Midbrain (tissue), 1 donor: ENCODE results near the gene TCOF1.

Experiments
- DNase-seq: peaks from one replicate; lab custom pipeline; 2025; lab: John Stamatoyannopoulos, UW

The TCOF1 gene

DNA sequence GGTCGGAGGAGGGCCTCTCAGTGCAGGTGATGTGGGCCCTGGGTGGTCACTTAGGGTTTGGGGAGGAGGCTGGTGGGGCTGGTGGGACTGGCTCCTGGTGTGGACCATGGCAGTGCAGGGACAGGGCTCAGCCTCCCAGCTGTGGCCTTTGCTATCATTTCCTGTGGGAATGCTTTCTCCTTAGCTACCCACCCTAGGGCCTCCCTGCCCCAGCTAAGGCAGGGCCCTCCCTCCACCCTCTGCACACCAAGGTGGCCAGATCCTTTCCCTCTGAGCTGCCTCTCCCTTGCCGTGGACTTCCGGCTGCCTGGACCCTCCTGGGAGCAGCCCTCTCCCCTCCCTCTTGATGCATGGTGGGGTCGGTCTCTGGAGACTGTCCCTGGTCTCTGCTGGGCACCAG, 32.1 kb upstream of the TCOF1 start:
- no peak for DNase-seq

- no peak for DNase-seq
Measured at GRCh38 chr5:150326707-150327106, 30.8 kb upstream of the TCOF1 start.

DNA sequence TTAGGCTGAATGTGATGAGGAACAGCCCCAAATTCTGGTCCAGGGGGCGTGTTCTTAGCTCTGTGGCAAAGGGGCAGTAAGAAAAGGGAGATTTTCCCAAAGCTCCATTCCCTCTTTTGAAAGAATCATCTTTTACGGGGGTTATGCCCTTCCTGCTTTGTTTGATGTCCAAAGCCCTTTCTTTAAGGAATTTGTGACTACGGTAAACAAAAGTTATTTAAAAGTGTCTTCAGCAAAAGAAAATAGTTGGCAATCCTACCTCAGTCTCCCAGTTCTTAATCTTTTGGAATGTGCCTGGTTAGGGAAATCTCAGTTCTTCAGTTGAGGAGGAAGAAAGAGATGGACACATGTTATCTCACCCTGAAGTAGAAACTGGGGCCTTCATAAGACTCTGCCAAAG, 30.4 kb upstream of the TCOF1 start:
- DNase-seq = no peak

- DNase-seq = no peak
Measured at GRCh38 chr5:150328515-150328914, 29.0 kb upstream of the TCOF1 start.

GRCh38 chr5:150329038-150329437, 28.5 kb upstream of the TCOF1 start:
- DNase-seq = no peak

DNA sequence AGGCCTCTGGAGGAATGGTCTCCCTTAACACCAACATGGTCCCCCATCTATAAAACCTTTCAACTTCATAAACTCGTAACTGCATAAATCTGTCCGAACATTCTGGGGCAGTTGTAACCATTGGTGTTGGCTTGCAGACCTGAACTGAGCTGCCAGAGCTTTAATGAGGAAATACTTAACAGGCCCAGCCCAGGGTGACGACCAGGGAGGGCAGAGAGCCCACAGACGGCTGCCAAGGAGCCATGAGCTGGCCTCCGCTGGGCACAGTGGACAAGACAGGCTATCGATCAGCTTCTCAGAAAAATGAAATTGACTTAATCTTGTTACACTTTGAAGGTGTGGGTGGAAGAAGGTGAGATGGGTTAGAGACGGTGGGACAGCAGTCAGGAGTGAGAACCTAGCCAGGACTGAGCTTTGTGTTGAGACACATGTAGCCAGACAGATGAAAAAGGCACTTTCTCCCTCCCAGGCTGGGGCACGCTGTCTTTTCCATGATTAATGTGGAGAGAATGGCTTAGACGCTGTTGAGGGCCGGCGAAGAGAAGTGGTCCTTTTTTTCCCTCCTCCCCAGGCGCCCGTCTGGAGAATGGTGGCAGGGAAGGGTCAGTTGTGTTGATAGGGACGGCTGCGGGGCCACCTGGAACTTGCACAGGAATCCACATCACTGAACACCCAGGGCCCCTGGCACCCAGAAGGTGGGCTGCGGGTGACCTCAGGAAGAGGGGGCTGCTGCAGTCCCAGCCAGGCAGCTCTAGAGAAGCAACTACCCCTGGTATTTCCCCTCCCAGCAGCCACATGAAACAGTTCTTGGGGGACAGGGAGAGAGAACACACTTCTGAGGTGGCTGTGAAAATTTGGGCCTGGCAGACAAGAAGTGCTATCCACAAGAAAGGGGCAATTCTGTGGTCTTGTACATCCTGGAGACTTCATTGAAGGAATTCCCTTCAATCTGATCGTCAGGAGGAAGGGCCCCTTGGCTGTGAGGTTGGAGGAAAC, 27.3 kb upstream of the TCOF1 start:
- no peak for DNase-seq

DNA sequence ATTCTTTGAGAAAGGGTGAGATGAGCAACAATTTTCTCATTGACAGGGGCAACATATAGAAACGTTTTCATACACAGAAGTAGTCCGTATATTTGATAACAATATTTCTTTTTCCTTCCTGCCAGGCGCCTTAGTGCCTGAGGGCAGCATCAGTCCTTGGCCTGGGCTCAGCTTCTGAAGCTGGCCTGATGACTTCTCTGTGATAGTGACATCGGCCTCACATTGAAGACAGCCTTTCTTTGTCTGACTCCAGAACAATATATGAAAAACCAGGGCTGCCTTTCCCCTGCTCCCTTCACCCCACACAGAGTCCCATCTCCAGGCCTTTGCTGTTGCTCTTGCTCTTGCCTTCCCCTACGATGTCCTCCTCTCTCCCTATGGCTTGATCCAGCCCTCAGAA, 24.1 kb upstream of the TCOF1 start:
- DNase-seq = peak; percentile 56

DNA sequence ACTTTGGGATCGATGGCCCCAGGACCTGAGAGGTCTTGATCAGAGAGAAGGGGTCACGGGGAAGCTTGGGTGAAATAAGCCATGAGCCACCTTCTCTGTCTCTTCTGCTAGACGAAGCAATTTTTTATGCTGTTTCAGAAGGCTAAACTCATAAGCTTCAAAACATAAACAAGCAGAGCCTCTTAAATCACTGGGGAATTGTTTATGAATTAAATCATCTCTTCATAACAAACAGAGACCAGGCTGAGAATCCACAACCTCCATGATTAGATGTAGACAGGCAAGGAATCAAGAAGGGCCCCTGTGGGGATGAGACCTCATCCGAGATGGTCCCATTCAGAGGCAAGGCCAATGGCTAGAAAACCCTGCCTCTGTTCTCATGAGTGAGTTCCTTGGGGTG, 21.7 kb upstream of the TCOF1 start:
- no peak for DNase-seq

DNA sequence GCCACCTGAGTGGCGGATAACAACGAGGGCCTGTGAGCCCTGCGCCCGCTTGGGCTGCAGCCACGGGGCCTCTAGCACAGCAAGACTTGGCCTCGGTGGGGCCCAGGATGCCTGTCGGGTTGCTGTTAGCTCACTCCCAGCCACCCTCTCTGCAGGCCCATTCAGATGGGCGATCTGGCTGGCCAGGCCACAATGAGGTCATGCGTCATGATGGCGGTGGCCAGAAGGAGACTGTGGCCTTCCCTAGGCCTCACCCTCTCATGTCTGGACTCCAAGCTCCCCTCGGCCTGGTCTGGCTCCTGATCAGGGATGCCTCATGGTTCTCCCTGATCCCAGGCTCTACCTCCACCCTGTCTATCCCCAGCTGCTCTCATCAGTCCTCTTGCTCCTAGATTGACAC, 19.0 kb upstream of the TCOF1 start:
- peak; percentile 40 for DNase-seq

GRCh38 chr5:150339165-150339564, 18.3 kb upstream of the TCOF1 start:
- DNase-seq = peak; percentile 52

DNA sequence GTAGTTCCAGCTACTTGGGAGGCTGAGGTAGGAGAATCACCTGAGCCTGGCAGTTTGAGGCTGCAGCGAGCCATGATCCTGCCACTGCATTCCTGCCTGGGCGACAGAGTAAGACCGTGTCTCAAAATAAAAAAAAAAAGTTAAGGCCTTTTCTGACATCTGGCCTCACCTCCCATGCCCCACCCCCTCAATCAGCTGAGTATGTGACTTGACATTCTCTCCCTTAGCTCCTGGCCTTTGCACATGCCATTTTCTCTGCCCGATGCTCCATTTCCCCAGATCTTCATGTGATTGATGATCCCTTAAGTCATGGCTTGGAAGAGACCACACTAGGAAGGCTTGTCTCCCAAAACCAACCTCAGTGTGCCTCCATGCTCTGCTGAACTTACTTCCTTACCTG, 17.7 kb upstream of the TCOF1 start:
- DNase-seq = no peak

DNA sequence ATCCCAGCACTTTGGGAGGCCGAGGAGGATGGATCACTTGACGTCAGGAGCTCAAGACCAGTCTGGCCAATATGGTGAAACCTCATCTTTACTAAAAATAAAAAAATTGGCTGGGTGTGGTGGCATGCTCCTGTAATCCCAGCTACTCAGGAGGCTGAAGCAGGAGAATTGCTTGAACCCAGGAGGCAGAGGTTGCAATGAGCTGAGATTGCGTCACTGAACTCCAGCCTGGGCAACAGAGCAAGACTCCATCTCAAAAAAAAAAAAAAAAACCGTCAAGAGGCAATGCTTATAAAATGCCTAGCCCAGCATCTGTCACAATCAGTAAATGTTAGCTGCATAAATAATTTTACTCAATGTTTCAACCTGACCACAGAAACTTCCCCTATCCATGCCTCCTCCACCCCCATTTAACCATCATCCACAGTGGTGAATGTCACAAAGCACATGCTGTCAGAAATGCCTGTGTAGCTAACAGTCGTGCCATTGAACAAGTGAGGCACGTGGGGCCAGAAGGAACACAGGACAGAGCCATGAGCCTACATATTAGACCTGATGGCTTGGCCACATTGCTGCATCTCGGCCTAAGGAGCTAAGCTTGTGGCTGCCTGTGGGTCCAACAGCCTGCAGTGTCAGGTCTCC, 16.8 kb upstream of the TCOF1 start:
- peak; percentile 10 for DNase-seq

- DNase-seq = no peak
Measured at GRCh38 chr5:150341331-150341730, 16.2 kb upstream of the TCOF1 start.

DNA sequence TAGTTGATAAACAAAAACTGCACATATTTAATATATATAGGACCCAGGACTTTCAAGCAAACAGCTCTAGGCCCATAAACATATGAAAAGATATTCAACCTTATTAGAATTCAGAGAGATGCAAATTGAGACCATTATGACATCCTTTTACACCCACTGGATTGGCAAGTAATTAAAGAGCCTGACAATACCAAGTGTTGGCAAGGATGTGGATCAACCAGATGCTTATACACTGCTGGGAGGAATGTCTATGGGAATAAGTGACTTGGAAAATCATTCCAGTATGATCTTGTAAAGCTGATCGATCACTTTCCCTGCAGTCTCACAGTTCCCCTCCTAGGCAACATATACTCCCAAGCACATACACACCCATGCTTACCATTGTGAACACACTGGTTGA, 15.5 kb upstream of the TCOF1 start:
- DNase-seq = no peak

DNA sequence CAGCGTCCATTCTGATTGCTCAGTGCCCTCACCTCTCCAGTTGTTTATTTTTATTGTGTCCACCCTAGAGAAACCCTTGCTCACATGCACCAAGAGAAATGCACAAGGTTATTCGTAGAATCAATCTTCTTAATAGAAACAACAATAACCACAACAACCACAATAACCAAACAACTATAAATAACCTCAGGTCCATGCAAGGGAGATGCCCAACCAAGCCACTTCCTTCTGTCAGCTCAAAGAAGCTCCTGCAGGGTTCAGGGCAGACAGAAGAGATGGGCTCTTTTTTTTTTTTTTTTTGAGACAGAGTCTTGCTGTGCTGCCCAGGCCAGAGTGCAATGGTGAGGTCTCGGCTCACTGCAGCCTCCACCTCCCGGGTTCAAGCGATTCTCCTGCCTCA, 14.9 kb upstream of the TCOF1 start:
- DNase-seq = no peak

GRCh38 chr5:150343994-150344631, 13.4 kb upstream of the TCOF1 start:
- no peak for DNase-seq

GRCh38 chr5:150345716-150346115, 11.8 kb upstream of the TCOF1 start:
- no peak for DNase-seq

DNA sequence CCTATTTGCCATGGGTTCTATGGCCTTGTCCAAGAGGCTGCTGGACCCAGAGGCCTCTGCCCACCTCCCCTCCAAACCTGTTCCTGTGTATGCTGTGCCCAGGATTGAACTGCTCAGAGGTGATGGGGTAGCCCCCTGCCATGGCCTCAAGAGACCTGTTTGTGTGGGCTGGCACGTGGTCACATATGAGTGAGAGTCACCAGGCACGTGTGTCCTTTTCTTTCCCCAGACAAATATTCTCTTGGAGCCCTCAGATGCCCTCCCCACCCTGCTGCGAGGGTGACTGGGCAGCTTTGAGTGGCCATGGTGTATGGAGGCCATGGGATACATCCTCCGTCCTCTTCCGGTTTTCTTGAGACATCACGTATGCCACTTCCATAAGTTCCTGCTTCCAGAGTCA, 10.9 kb upstream of the TCOF1 start:
- no peak for DNase-seq

DNA sequence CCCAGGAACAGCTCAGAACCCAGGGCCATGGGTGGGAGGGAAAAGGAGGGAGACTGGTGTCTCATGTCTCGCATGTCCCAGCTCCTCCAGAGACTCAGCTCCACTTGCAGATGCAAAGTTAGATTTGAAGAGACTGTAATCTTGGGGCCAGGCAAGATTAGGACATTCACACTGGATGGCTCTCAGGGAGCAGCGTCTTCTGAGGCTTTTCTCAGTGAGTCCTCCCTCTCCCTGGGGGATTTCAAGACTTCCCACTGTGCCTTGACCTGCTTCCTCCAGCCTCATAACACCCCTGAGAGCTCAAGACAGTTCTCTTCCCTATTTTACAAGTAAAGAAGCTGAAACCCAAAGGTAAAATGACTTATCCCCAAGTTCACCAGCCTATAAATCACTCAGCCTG, 10.5 kb upstream of the TCOF1 start:
- DNase-seq = no peak

DNA sequence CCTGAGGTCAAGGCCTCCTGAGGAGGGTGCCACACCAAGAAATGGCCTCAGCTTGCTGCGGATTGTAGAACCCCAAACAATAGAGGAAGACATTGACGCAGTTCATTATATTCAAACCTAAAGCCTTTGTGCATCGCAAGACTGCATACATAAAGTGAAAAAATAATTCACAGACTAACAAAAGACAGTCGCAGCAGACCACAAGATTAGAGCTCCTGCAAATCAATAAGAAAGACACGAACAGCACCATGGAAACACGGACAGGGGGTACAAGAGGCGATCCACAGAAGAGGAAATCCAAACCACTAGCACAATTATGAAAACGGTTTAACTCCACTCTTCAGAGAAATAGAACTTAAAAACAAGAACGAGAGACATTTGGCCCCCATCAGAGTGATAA, 10.0 kb upstream of the TCOF1 start:
- no peak for DNase-seq

DNA sequence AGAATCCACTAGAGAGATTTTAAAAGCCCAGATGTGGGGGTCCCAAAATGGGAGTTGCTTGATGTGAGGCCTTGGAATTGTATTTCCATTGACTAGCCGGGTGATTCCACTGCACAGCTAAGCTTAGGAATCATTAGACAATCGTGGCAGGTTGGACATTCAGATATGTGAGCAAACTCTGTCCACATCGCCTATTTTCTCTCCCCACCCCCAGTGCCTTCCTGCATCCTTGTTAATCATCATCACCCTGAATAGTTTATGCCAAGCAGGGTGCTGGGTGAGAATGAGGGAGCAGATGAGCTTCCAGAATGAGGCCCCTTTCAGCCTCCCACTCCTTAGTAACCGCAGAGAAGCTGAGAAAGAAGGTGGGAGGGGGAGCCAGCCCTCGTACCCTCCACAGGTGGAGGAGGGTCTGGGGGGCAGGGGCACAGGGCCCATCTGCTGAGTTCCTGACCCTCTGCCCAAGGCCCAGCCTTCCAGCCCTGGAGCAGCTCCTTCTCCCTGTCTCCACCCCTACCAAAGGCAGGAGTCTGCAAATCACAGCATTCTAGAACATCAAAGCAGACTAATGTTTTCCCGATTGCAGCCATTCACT, 7.7 kb upstream of the TCOF1 start:
- DNase-seq = no peak

DNA sequence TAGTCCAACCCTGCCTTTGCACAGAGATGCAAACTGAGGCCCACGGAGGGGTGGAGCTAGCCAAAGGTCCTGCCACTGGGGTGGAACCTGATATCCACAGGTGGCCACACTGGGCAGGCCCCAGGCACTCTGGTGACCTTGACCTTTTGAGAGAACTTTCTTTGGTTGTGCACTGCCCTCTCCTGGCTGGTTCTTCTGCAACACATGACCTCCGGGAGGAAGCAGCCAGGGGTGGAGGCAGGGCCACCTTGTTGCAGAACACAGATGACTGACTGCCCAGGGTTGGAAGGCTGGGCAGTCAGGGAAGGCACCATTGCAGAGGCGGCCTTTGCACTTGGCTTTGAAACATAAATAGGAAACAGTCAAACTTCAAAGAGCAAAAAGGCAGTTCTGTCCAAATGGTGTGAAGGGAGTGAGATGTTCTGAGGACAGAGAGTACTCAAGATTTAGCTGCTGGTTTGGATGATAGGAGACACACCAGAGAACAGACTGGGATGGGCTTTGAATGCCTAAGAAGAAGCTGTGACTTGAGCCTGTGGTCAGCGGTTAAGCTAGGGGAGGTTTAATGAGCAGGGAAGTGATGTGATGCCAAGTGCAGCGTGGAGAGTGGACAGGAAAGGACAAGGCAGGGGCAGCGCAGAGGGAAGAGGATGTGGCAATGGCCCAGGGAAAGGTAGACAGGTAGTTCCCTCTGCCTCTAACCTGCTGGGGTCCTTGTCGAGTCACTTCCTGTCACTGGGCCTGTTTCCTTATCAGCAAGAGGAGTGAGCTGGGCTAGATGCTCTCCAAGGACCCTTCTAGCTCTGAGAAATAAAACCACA, 6.8 kb upstream of the TCOF1 start:
- DNase-seq = peak; percentile 87
